M059J (cell line): Measurements from ENCODE around the gene MED1. TPM values are rescaled to one million over a fixed set of nuclear protein-coding genes. Genes with fewer than 3 reads are reported as not detected.

Experiments used
- DNase-seq: peaks from one replicate; pipeline ENCODE4 v3.0.0-alpha.2; 2012; ENCODE audit warnings: low read depth
- total RNA-seq: library from RNA; depleted of rRNA; stranded (reverse); fragments of >200 nt; shearing (Covaris generic); gene quantifications from 2 replicates; pipeline ENCODE4 v1.2.3, GENCODE V29; 2014; rRNA removed

Gene MED1
- total RNA-seq, 1 experiment from 2014 or later = 18.7 TPM

DNA sequence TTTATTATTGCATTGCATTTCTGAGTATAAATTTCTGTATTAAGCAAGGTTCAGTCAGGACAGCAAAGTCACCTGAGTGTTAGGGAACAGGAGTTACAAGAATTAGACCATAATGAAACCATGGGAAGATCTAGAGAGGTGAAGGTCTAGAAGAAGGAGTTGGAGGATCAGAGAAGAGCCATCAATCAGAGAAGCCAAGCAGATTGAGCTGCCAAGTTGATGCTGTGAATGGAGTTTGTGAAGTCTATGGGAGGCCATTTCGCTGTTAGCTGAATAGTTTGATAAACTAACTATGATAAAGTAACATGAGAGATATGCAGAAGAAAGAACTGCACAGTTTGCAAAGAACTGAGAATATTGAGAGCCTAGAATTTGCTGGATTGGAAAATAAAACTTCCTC, 90.0 kb downstream of the MED1 start:
- DNase-seq = no peak

DNA sequence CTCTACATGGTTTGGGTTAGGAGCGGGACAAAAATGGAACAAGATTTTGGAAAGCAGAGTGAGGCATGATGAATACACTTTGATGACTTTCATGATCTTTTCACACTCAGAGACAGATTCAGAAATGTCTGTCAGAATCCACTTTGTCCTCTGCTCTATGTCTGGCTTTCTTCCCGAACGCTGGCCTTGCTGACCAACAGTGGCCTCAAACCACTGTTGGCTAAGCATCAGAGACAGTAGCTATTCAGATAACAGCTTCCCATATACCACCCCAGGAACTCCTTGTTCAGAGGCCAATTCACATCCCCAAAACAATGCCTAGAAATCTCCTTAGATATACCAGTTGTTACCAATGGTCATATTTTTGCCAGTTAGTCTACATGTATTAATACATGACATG, 90.5 kb downstream of the MED1 start:
- DNase-seq = no peak

GRCh38 chr17:39359994-39360393, 91.1 kb downstream of the MED1 start:
- no peak for DNase-seq

DNA sequence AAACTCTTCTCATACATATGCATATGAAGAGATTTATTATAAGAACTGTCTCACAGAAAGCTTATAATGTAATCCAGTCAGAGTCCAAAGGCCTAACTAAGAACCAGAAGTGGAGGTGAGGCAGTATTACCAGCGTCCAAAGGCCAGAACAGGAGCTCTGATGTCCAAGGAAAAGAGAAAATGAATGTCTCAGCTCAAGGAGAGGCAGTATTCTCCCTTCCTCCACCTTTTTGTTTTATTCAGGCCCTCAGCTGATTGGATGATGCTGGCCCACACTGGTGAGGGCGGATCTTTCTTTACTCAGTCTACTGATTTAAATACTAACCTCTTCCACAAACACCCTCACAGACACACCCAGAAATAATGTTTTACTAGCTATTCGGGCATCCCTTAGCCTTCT, 93.1 kb downstream of the MED1 start:
- DNase-seq = no peak

- no peak for DNase-seq
These were observed 93.6 kb downstream of the MED1 start for GRCh38 chr17:39357488-39357887.

Other genes with a start within 250 kb of the MED1 start
- 0.07 TPM in 1 of 2 replicates, not detected in the other for gene STAC2, start 225.3 kb downstream of the MED1 start, total RNA-seq
- 6.5 and 9.9 TPM in 2 replicates for gene FBXL20, start 49.6 kb downstream of the MED1 start, total RNA-seq
- 21.5 and 30.7 TPM in 2 replicates for gene CDK12, start 10.2 kb upstream of the MED1 start, total RNA-seq
- not detected in 2 replicates for gene NEUROD2, start 156.7 kb upstream of the MED1 start, total RNA-seq
- not detected in 2 replicates for gene PPP1R1B, start 175.7 kb upstream of the MED1 start, total RNA-seq
- 20.8 and 33.1 TPM in 2 replicates for gene STARD3, start 185.9 kb upstream of the MED1 start, total RNA-seq
- 0.05 TPM in 1 of 2 replicates, not detected in the other for gene TCAP, start 214.1 kb upstream of the MED1 start, total RNA-seq
- not detected in 2 replicates for gene PNMT, start 217.2 kb upstream of the MED1 start, total RNA-seq
- gene PGAP3, start 236.8 kb upstream of the MED1 start, total RNA-seq = 9.2 and 13.0 TPM in 2 replicates
- 1.2 and 1.8 TPM in 2 replicates for gene ERBB2, start 248.8 kb upstream of the MED1 start, total RNA-seq